ENCODE data around the gene PTPRE.

GRCh38 chr10:128060341-128061250 lies 153.7 kb downstream of the PTPRE start:
- TF ChIP-seq CTCF (IDR thresholded peaks at IDR 0.05; ENCODE audit: low read depth, low read length) (no peak), EZH2phosphoT487 (IDR thresholded peaks at IDR 0.05; ENCODE audit: low read depth) (no peak)
